Stimulated activated CD4-positive, alpha-beta T cell treated with anti-CD3 and anti-CD28 coated beads, Interleukin-1b, Interleukin-23, amount 100 ng/mL, for 48 hours (primary cell): ENCODE data around the gene POP4.

Experiments
- DNase-seq: peaks from one replicate; pipeline ENCODE4 v3.0.0-alpha.2; 2020

POP4 gene

DNA sequence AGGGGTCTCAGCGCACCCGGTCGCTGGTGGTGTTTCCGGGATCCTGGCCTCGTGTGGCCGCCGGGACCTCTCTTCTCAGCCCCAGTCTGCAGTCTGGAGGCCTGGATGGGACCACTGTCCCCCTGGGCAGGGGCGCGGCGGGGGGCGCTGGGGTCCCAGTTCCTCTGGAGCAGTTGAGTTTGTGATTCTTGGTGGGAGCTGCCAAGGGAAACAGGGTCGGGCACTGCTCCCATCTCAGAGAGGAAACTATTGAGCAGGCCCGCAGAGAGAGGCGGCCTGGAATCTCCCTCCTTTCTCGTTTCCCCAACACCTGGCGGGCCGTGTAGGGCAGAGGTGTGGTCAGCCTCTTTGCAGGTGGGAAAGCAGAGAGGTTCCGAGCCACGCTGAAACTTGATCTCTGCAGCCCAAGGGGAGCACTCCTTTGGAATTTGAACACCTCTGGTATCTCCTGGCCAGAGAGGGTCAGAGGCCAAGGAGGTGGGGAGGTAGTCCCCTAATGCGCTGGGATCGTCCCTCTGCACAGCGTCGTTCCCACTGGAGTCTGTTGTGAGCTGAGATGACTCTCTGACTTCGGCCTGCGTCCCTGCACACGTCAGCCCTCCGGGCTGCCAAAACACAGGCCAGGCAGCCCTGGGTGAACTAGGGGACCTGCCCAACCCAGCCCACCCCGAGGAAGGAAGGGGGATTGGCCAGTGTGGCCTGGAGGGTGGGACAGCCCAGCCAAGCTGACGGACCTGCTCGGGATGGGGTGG, 59.9 kb downstream of the POP4 start:
- no peak for DNase-seq
